CD4-positive, alpha-beta T cell treated with Interleukin-4 for 4 hours (primary cell): ENCODE results near the gene CACNA1S.
A peak's percentile ranks its signal among the peaks of the same experiment; 100 is the strongest.

Experiments used
- DNase-seq: peaks from one replicate; pipeline ENCODE4 v3.0.0-alpha.2; 2020

CACNA1S gene

DNA sequence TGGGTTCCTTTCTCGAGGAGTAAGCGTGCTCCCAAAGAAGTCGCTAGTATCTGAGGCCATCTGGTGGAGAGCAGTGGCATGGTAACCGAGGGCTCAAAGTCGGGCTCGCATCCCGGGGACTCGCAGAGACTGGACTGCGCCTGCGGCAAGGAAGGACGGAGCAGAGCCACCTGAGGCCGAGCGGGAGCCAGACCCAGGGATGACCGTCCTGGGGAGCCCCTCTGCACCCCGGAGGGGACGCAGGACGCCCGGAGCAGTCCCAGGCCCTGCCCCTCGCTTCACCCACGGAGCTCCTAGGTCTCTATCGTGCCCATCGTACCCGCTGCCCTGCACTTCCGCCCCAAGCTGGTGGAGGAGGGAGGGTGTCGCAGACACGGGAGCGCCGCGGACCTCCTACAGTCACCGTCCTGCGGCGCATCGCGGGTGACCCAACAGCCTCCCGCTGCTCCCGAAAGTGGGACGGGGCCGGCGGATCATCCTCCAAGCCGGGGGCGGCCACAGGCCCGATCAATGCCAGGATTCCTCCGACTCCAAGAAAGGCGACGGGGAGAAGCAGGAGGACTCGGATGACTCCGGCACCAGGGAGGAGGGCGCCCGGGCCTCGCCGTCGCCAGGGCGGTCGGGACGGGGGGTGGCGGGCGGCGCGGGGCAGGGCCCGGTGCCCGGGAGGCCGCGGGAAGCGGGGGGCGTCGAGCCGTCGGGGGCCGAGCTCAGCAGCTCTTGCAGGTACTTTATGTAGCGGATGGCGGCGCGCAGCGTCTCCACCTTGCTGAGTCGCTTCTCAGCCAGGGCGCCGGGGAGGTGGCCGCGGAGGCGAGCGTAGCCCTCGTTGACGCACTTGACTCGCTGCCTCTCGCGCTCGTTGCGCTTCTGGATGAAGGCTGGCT lies 2.3 kb upstream of the CACNA1S start:
- peak; percentile 70 for DNase-seq

DNA sequence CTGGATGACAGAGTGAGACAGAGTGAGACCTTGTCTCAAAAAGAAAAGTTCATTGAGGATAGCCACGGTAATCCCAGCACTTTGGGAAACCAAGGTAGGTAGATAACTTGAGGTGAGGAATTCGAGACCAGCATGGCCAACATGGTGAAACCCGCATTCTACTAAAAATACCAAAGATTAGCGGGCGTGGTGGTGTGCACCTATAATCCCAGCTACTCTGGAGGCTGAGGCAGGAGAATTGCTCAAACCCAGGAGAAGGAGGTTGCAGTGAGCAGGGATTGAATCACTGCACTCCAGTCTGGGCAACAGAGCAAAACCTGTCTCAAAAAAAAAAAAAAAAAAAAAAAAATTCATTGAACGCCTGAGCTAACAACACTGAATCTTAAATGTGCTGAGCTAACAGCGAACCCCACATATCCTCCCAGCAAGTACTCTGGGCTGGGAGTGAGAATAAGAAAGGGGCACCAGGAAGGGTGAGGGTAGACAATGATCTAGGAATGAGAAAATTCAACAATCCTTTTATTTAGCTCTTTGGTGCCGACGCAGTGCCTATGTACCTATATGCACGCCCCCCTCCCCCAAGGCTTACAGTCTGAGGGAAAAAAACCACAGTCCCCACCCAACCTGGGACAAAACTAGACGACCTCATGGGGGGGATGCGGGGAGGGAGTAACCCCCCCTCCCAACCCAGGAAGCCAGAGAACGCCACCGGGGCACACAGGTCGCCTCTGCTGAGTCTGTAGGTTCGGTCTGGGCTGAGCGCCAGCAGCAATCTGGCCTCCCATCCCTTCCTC lies 1.4 kb upstream of the CACNA1S start:
- DNase-seq = no peak

DNA sequence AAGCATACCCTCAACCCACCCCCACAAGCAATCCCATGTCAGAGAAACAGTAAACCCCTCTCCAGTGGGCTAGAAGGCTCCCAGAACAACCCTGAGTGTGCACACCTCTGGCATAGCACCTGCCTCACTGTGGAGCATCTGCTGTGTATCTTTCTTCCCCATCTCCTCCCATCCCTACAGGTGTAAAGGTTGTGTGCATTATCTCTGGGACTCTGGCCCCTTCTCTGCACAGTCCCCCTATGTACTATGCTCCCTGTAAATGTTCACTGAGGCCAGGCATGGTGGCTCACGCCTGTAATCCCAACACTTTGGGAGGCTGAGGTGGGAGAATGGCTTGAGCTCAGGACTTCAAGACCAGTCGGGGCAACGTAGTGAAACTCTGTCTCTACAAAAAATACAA lies 700 bp upstream of the CACNA1S start:
- no peak for DNase-seq

DNA sequence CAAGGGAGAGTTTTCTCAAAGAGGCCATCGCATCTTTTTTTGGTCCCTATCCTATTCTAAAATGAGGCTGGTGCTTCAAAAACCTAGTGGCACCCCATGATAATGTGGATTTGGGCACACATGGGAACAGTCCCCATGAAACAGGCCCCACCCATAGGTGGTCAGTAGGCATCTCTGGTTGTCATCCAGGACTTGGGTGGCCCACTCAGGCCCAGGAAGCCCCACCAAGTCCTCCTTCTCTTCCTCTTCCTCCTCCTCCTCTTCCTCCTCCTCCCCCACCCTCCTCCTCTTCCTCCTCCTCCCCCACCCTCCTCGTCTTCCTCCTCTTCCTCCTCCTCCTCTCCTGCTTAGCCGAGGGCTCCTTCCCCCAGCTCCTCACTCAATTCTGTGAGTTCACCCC lies 554 bp downstream of the CACNA1S start:
- DNase-seq = no peak

DNA sequence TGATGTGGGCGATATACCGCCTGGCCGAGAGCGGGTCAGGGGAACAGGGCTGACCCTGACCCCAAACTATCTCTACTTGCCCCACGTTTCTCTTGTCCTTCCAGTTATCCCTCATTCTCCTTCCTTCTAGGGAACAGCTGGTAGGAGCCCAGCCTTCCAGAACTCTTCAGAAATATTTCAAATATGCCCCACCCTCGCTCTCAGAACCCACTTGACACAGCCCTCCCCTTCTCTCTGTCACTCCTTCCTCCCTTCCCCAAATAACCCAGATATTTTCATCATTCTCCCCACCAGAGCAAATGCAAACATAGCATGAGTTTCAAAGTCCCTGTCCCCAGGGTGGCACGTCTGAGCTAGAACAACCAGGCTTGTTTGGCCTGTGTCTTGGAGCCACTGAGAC lies 1.1 kb downstream of the CACNA1S start:
- DNase-seq = no peak

GRCh38 chr1:201110616-201111015 lies 1.6 kb downstream of the CACNA1S start:
- no peak for DNase-seq

GRCh38 chr1:201110138-201110537 lies 2.1 kb downstream of the CACNA1S start:
- DNase-seq = no peak

DNA sequence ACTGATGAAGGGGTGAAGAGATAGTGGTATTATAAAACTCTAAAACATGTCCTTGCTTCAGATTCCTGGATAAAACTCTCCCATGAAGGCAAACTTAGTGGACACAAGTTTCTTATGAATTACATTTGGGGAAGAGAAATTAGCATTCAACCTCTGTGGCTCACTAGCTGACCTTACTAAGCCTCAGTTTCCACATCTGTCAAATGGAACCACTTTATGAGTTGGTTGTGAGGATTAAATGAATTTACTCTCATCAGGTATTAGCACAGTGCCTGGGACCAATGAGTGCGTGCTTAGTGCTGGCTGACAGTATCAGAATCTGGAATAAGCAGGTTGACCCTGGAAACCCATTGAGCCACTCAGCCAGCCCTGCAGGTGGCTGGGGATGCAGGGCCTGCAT lies 2.6 kb downstream of the CACNA1S start:
- no peak for DNase-seq

GRCh38 chr1:201108614-201109013 lies 3.6 kb downstream of the CACNA1S start:
- no peak for DNase-seq

DNA sequence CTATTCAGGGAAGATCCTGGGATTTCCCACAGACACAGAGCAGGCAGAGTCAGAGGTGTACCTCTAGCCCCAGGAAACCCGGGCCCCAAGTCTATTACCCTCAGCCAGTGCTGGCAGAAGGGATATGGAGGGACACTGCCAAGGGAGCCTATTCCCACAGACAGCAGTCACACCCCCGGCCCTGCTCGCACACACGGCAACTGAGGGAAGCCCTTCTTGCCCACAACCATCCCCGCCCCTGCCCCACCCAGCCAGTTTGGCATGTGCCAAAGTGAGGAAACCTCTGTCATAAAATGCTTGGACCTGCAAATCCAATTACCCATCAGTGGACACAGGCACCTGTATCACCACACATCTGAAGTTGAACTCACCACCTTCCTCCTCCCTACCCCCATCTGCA lies 6.5 kb downstream of the CACNA1S start:
- DNase-seq = no peak

- DNase-seq = no peak
Observed at GRCh38 chr1:201104141-201104540, 8.1 kb downstream of the CACNA1S start.

- DNase-seq = no peak
Observed at GRCh38 chr1:201103666-201104065, 8.6 kb downstream of the CACNA1S start.

DNA sequence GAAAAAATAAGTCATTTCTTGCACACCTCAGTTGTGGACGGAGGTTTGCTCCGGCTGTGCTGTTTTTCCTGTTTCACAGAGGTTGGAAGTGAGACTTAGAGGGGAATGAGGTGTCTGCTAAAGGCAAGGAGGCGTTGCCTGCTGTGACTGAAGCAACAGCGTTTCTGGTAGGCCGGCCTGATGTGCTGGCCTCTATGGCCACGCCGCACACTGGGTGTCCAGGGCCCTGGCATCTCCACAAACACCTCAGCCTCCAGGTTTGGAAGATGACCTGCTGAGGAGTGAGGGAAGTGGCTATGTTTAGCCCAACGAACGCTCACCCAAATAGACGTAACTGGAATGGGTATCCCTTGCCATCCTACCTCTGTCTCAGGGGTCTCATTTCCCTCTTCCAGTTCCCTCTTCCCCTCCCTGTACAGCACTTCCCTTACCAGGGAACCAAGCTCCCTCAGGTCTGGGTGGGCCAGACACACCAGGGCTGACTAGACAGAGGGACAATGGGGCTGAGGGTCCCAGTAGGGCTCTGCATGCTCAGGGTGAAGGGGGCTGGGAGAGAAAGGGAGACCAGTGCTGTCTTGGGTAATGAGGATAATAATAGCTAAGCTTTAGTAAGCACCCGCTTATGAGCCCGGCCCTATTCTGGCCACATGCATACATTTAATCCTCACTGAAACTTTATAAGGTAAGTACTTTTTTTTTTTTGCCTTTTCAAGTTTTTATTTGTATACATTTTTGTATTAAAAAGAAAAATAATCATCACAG lies 11.9 kb downstream of the CACNA1S start:
- DNase-seq = no peak

DNA sequence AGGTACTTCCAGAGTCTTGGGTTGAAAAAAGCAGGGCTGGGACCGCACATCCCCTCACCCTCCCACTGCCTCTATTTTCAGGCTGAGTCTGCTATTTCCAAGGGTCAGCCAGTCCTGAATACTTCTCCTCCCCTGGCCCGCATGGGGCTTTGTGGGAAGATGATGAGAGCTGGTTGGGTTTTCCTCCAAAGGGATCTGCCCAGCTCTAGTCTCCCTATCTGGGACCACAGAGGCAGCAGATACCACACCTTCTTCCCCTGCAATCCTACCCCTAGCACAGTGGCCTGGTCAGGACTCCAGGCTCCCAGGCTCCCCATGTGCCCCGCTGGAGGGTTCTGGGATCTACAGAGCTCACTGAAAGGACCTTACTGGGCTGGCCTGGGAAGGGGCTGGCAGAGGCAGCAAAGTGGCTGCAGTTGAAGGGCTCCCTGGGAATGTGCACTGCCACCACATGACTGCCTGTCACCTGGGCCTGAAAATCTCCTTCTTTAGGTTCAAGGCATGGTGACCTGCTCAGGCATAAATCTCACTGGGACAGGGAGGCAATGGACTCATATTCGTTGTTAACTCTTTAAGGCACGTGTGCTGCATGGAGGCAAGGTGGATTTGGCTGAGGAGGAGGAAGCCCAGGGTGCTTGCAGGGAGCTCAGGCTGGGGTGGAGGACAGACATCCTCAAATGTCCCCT lies 13.1 kb downstream of the CACNA1S start:
- no peak for DNase-seq

GRCh38 chr1:201096977-201097856 lies 15.0 kb downstream of the CACNA1S start:
- no peak for DNase-seq

DNA sequence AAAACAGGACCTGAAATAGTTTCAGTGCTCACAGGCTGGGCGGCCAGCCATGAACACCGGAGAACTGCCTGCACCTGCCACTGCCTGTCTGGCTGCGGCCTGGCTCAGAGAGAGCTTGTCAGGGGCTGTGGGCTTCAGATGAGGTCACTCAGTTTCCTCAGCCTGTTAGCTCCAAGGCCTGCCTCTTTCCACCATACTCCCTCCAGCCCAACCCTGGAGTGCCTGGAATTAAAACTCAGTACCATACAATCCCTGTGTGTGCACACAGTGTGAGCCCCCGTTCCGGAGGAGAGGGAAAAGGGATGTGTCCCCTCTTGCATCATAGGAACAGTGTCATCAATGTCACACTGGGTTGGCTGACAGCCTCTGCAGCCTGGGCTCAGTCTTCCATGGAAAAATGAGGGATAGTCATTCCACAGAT lies 16.2 kb downstream of the CACNA1S start:
- DNase-seq = no peak

GRCh38 chr1:201095581-201095980 lies 16.6 kb downstream of the CACNA1S start:
- no peak for DNase-seq

DNA sequence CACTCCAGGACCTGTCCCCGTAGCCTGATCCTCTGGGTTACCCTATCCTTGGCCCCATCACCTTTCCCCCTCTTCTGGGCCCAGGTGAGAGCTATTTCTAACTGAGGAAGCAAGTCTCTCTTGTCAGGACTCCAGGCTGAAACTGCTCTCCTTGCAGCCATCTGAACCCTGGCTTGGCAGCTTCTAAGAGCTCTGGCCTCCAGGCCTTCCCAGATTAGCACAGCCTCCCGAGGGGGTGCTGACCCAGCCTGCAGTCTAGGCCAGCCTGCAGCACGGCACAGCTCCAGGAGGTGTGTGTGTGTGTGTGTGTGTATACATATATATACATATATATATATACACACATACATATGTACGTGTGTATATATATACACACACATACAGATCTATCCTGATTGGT lies 17.4 kb downstream of the CACNA1S start:
- DNase-seq = no peak

- no peak for DNase-seq
Observed at GRCh38 chr1:201093962-201094361, 18.3 kb downstream of the CACNA1S start.

DNA sequence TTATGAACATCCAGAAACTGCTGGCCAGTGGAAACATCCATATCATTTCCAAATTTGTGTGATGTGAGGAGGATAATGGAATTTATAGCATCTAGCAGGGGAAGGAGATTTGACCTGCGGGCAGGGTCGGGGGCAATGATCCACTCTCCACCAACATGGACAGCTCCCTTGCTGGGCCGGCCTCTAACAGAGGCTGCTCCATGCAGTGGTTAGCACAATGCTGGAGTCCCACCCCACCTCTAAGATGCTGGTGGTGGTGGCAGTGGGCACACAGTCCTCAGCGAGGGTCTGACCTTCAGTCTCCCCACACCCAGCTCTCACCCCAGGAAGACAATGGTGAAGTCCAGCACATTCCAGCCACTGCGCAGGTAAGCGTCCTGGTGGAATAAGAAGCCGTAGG lies 18.7 kb downstream of the CACNA1S start:
- no peak for DNase-seq

- no peak for DNase-seq
Observed at GRCh38 chr1:201092738-201093137, 19.5 kb downstream of the CACNA1S start.

DNA sequence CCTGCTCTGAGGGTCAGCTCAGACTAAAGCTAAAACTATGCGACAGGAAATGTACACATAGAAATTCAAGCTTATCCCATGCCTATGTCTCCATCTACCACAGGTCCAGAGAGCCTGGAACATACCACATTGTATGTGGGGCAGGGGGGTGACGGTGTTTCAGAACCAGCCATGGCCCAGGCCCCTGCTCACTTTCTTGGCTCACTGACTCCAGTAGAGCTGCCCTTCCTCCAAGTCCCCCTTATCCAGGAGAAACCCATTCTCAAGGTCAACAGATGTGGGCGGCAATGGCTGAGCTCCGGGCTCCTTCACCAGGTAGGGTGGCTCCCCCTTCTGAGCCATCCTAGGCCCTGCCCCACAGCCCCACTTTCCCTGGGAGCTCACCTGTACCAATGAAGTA lies 21.0 kb downstream of the CACNA1S start:
- no peak for DNase-seq
